ENCODE measurements around the gene MCMBP.

The MCMBP gene

GRCh38 chr10:119860866-119861607, 11.6 kb downstream of the MCMBP start:
- Histone ChIP-seq H3K27ac (ENCODE audit: low read length) (no peak overlapping the region), H3K4me3 (ENCODE audit: low read length) (no peak overlapping the region), H4K20me1 (ENCODE audit: insufficient read depth, low read length) (peaks cover 49% of the 10 kb centered on the region), H3K36me3 (replicated peaks; ENCODE audit: low read depth, low read length) (peaks cover 32% of the 10 kb centered on the region), H3K4me1 (ENCODE audit: low read length) (peaks cover 19% of the 10 kb centered on the region), H3K79me2 (ENCODE audit: low read length) (peaks cover 79% of the 10 kb centered on the region), H2AFZ (ENCODE audit: low read depth, low read length) (no peak overlapping the region), H3K4me2 (ENCODE audit: low read length) (peak overlapping the region; percentile 28), H3K27me3 (ENCODE audit: low read depth, low read length) (no peaks in the 10 kb centered on the region), H3K9me3 (ENCODE audit: insufficient read depth, low read length) (peaks cover 5% of the 10 kb centered on the region; the same call in 1 of the 2 replicates), H3K9ac (ENCODE audit: low read length) (no peak overlapping the region)
- TF ChIP-seq EZH2phosphoT487 (IDR thresholded peaks at IDR 0.05; ENCODE audit: low read depth) (no peak), CTCF (IDR thresholded peaks at IDR 0.05; ENCODE audit: low read depth, low read length) (no peak)

- Histone ChIP-seq H3K4me3 (ENCODE audit: low read length) (no peak overlapping the region), H4K20me1 (ENCODE audit: insufficient read depth, low read length) (peaks cover 49% of the 10 kb centered on the region), H3K27ac (ENCODE audit: low read length) (no peak overlapping the region), H3K27me3 (ENCODE audit: low read depth, low read length) (no peaks in the 10 kb centered on the region), H3K4me2 (ENCODE audit: low read length) (no peak overlapping the region), H3K9me3 (ENCODE audit: insufficient read depth, low read length) (peaks cover 5% of the 10 kb centered on the region; the same call in 1 of the 2 replicates), H3K79me2 (ENCODE audit: low read length) (peaks cover 65% of the 10 kb centered on the region), H3K9ac (ENCODE audit: low read length) (no peak overlapping the region), H3K36me3 (replicated peaks; ENCODE audit: low read depth, low read length) (peaks cover 22% of the 10 kb centered on the region), H2AFZ (ENCODE audit: low read depth, low read length) (no peak overlapping the region), H3K4me1 (ENCODE audit: low read length) (peaks cover 19% of the 10 kb centered on the region)
- TF ChIP-seq EZH2phosphoT487 (IDR thresholded peaks at IDR 0.05; ENCODE audit: low read depth) (no peak), CTCF (IDR thresholded peaks at IDR 0.05; ENCODE audit: low read depth, low read length) (peak; percentile 63)
Observed at GRCh38 chr10:119859420-119860258, 13.0 kb downstream of the MCMBP start.

- Histone ChIP-seq H3K9ac (ENCODE audit: low read length) (no peak overlapping the region), H3K79me2 (ENCODE audit: low read length) (peaks cover 51% of the 10 kb centered on the region), H3K4me1 (ENCODE audit: low read length) (peaks cover 19% of the 10 kb centered on the region), H2AFZ (ENCODE audit: low read depth, low read length) (no peak overlapping the region), H3K9me3 (ENCODE audit: insufficient read depth, low read length) (no peaks in the 10 kb centered on the region), H3K4me3 (ENCODE audit: low read length) (no peak overlapping the region), H4K20me1 (ENCODE audit: insufficient read depth, low read length) (peaks cover 42% of the 10 kb centered on the region), H3K27ac (ENCODE audit: low read length) (no peak overlapping the region), H3K36me3 (replicated peaks; ENCODE audit: low read depth, low read length) (peaks cover 18% of the 10 kb centered on the region), H3K4me2 (ENCODE audit: low read length) (no peak overlapping the region), H3K27me3 (ENCODE audit: low read depth, low read length) (no peaks in the 10 kb centered on the region)
- TF ChIP-seq CTCF (IDR thresholded peaks at IDR 0.05; ENCODE audit: low read depth, low read length), result no peak
- TF ChIP-seq EZH2phosphoT487 (IDR thresholded peaks at IDR 0.05; ENCODE audit: low read depth), result no peak
Observed at GRCh38 chr10:119858063-119858462, 14.6 kb downstream of the MCMBP start.

- H3K36me3 ChIP-seq (replicated peaks; ENCODE audit: low read depth, low read length), result peaks cover 28% of the 10 kb centered on the region
- H3K4me2 ChIP-seq (ENCODE audit: low read length), result no peak overlapping the region
- no peaks in the 10 kb centered on the region for H3K4me1 ChIP-seq (ENCODE audit: low read length)
- no peak overlapping the region for H2AFZ ChIP-seq (ENCODE audit: low read depth, low read length)
- H3K9ac ChIP-seq (ENCODE audit: low read length), result no peak overlapping the region
- H3K79me2 ChIP-seq (ENCODE audit: low read length), result peaks cover 6% of the 10 kb centered on the region; the same call in 1 of the 2 replicates
- no peaks in the 10 kb centered on the region for H4K20me1 ChIP-seq (ENCODE audit: insufficient read depth, low read length)
- no peak overlapping the region for H3K4me3 ChIP-seq (ENCODE audit: low read length)
- H3K9me3 ChIP-seq (ENCODE audit: insufficient read depth, low read length), result no peaks in the 10 kb centered on the region
- TF ChIP-seq EZH2phosphoT487 (IDR thresholded peaks at IDR 0.05; ENCODE audit: low read depth) (no peak), CTCF (IDR thresholded peaks at IDR 0.05; ENCODE audit: low read depth, low read length) (no peak)
- no peaks in the 10 kb centered on the region for H3K27me3 ChIP-seq (ENCODE audit: low read depth, low read length)
- no peak overlapping the region for H3K27ac ChIP-seq (ENCODE audit: low read length)
Observed at GRCh38 chr10:119853574-119853973, 19.1 kb downstream of the MCMBP start.

All from OCI-LY3 (cell line).